Measurements from ENCODE around the gene RASGRP2. TPM values are rescaled to one million over a fixed set of nuclear protein-coding genes. Genes with fewer than 3 reads are reported as not detected.

The RASGRP2 gene
- total RNA-seq, 4 donors from 2014 or later, result 3.2 to 72.8 (median 23.3) TPM

DNA sequence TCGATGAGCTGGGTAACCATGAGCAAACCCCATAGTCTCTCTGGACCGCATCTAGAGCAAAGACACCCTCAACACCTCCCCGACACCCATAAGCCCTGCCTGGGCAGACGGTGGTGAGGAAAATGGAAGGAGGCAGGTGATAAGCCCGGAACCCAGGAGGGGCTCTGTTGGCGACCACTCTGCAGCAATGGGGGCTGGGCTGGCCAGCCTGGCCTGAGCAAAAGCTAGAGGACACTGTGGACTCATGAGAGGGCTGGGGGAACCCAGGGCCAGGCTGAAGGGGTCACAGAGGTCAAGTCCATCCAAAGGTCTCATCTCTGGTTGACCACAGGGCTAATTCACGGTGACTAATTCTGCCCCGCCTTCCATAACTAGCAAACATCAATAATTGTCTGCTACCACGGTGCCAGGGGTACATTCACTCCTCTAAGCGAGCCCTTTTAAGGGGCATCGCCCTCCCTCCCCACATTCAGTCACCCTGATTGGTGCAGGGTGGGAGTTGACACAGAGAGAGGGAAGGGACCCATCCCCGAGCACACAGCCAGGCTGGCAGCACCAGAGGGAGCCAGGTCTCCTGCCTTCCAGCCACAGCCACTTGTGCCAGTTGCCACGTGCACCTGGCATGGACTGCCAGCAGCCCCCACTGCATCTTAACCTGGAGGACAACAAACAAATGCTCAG is 11.9 kb upstream of the RASGRP2 start:
- Histone ChIP-seq H3K27me3 (no peaks in the 10 kb centered on the region), H3K9me3 (no peaks in the 10 kb centered on the region), H3K4me1 (peaks cover 6 to 9% of the 10 kb centered on the region in 2 donors), H3K36me3 (no peaks in the 10 kb centered on the region), H3K27ac (no peak overlapping the region), H3K4me3 (no peak overlapping the region)
- no peak for TF ChIP-seq POLR2A (IDR thresholded peaks at IDR 0.05)
- TF ChIP-seq CTCF (IDR thresholded peaks at IDR 0.05), result no peak
- intact Hi-C loops (cut with DNase I; ENCODE audit: low total_unique reads), result no loop called here
- no peak for DNase-seq

DNA sequence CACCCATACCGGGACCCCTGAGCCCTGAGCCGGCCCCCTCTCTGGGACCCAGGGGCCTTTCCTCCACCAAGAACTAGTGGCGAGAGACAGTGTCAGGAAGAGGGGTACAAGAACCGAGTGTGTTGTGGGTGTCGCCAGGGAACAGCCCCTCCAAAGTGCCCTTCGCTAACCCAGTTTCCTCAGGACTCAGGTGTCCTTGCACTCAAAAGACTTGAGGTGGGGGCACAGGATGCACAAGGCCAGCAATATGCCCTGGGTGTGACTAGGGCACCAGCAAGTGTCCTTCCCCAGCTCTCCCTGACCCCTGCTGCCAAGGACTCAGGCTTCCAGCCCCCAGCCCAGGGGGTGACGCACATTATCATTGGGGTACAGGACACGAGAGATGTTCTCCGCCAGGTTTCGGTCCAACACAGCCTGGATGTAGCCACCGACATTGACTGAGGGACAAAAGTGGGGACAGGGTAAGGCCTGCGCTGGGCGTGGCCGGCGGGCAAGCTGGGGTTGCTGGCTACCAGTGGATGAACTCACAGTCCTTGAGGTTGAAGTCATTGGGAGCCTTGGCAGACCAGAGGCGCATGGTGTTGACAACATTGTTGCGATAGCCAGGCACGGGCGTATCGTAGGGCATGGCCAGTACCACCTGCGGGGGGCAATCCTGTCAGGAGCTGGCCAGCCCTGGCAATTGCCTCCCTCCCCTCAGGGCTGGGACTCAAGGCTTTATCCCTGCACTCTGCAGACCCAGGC is 11.1 kb upstream of the RASGRP2 start:
- H3K27ac ChIP-seq, result no peak overlapping the region
- no peak for TF ChIP-seq CTCF (IDR thresholded peaks at IDR 0.05)
- TF ChIP-seq POLR2A (IDR thresholded peaks at IDR 0.05), result no peak
- no peaks in the 10 kb centered on the region for H3K27me3 ChIP-seq
- intact Hi-C loops (cut with DNase I; ENCODE audit: low total_unique reads), result no loop called here
- H3K36me3 ChIP-seq, result no peaks in the 10 kb centered on the region
- no peaks in the 10 kb centered on the region for H3K9me3 ChIP-seq
- no peak for DNase-seq
- H3K4me3 ChIP-seq, result no peak overlapping the region
- H3K4me1 ChIP-seq, result peaks cover under 1 to 2% of the 10 kb centered on the region in 2 donors

DNA sequence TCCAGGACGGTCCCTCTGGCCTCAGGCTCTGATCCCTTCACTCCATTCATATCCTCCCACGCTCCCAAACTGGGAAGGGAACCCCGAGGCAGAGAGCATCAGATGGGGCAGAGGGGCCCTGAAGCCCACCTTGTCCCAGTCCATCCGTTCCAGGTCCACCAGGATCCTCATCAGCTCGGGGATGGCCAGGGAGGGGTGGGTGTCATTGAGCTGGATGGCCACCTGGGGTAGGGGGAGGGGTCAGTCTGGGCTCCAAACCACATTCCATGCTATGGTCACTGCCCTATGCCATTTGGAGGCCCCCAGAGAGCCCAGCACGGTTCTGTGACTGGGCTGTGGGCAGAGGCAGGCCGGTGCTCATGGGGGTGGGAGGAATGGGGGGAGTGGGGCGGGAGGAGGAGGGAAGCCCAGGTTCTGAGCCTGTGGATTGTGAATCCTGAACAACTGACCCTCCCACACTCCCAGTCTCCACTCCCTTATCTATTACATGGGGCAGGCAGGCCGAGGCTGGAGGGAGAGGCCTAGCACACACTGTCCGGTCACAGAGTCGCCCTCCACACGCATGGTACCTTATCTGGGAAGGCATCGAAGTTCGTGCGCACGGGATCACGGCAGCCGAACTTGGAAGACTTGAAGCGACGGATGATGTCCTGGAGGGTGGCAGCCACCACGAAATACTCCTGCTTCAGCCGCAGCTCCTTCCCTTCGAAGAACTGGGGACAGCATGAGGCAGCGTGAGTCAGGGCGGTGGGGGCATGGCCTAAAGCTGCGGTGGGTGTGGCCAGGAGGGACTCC is 10.4 kb upstream of the RASGRP2 start:
- H3K27me3 ChIP-seq, result no peaks in the 10 kb centered on the region
- no peak for DNase-seq
- no peaks in the 10 kb centered on the region for H3K36me3 ChIP-seq
- TF ChIP-seq POLR2A (IDR thresholded peaks at IDR 0.05) (no peak), CTCF (IDR thresholded peaks at IDR 0.05) (no peak)
- no peaks in the 10 kb centered on the region for H3K4me1 ChIP-seq
- no peaks in the 10 kb centered on the region for H3K9me3 ChIP-seq
- intact Hi-C loops (cut with DNase I; ENCODE audit: low total_unique reads), result no loop called here
- H3K27ac ChIP-seq, result no peak overlapping the region
- no peak overlapping the region for H3K4me3 ChIP-seq

DNA sequence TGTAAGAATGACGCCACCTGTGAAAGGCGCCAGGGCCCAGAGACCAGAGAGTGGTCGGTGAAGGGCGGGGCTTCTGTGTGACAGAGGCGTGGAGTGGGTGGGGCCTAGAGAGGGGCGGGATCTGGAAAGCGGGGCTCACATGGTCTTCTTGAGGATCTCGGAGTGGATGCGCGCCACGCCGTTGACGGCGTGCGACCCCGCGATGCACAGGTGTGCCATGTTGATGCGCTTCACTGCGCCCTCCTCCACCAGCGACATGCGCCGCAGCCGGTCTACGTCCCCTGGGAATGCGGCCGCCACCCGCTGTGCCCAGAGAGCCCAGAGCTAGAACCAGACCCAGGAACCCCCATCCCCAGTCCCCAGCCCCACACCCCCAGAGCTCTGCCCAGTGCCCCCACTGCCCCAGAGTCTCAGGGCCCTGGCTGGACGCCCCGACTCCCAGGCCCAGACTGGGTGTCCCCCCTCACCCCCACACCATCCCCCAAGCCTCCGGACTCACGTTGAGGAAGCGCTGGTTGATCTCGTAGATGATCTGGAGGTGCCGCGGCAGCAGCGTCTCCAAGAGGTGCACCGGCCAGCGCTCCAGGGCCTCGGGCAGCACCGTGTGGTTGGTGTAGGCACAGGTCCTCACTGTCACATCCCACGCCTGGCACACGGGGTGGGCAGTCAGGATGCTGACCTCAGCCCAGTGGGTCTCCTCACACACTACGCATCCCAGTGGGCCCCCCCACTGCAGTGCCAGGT is 9.6 kb upstream of the RASGRP2 start:
- intact Hi-C loops (cut with DNase I; ENCODE audit: low total_unique reads), result no loop called here
- no peaks in the 10 kb centered on the region for H3K4me1 ChIP-seq
- H3K27me3 ChIP-seq, result no peaks in the 10 kb centered on the region
- H3K27ac ChIP-seq, result no peak overlapping the region
- H3K36me3 ChIP-seq, result no peaks in the 10 kb centered on the region
- no peak for DNase-seq
- no peak overlapping the region for H3K4me3 ChIP-seq
- no peaks in the 10 kb centered on the region for H3K9me3 ChIP-seq
- TF ChIP-seq POLR2A (IDR thresholded peaks at IDR 0.05), result no peak
- TF ChIP-seq CTCF (IDR thresholded peaks at IDR 0.05), result no peak
